Left renal cortex interstitium (tissue), 4 donors: ENCODE measurements around the gene USP50. TPM values are rescaled to one million over a fixed set of nuclear protein-coding genes. Genes with fewer than 3 reads are reported as not detected.
A peak's percentile ranks its signal among the peaks of the same experiment; 100 is the strongest.
"Not testable (repeated sequence)": the region's sequence is repeated elsewhere in the genome, so short reads cannot be mapped to it uniquely, and the experiment has no call there.

ENCODE experiments used
- DNase-seq, 4 donors: peaks; one replicate each; pipeline ENCODE4 v3.0.0-alpha.2; 2013; ENCODE audit warnings: low read depth in 4 of 4, low spot score in 2 of 4, missing footprints in 1 of 4
- polyA plus RNA-seq, 4 donors: library from polyadenylated mRNA; unstranded; fragments of 120-200 nt; gene quantifications; one replicate each; pipeline ENCODE4 v1.2.1, GENCODE V29; 2013; ENCODE audit not compliant: insufficient read length in 4 of 4

USP50 gene
- polyA plus RNA-seq, 4 donors = 0.89 to 1.8 (median 1.4) TPM

- DNase-seq = peak in 2 of 4 donors; percentile 2 to 16
Measured at GRCh38 chr15:50506121-50506520, 40.3 kb downstream of the USP50 start.

DNA sequence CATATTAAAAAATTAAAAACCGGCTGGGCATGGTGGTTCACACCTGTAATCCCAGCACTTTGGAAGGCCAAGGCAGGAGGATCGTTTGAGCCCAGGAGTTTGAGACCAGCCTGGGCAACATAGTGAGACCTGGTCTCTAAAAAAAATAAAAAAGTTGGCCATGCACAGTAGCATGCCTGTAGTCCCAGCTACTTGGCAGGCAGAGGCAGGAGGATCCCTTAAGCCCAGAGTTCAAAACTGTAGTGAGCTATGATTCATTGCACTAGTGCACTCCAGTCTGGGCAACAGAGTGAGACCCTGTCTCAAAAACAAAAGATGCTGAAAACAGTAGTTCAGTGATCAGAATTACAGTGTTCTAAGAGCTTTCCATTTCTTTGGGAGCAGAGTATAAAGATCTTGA is 40.8 kb downstream of the USP50 start:
- DNase-seq = not testable (repeated sequence)

DNA sequence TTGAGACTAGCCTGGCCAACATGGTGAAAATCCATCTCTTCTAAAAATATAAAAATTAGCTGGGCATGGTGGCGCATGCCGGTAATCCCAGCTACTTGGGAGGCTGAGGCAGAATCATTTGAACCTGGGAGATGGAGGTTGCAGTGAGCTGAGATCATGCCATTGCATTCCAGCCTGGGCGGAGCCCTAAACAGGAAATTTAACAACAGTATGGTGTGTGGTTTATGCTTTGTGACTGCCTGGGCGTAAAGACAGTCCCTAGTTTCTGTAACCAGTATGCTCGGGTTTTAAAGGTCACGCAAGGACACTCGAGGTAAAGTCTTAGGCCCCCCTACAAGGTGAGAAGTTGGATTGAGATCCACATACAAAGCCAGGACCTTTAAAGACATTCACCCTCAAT is 43.3 kb downstream of the USP50 start:
- DNase-seq = no peak

DNA sequence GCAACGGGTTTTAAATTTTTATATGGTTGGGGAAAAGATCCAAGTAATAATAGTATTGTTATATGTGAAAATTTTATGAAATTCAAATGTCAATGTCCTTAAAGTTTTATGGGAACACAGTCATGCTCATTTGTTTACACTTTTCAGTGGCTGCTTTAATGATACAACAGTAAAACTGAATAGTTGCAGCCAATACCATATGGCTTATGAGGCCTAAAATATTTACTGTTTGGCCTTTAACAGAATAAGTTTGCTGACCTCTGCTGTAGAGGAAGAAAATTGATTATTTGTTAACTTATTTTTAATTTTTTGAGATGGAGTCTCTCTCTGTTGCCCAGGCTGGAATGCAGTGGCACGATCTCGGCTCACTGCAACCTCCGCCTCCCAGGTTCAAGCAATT is 44.7 kb downstream of the USP50 start:
- DNase-seq = no peak

GRCh38 chr15:50500352-50500751 is 46.1 kb downstream of the USP50 start:
- no peak for DNase-seq

GRCh38 chr15:50496692-50497091 is 49.8 kb downstream of the USP50 start:
- DNase-seq = no peak

GRCh38 chr15:50494547-50494946 is 51.9 kb downstream of the USP50 start:
- DNase-seq = not testable (repeated sequence)

GRCh38 chr15:50493625-50494024 is 52.8 kb downstream of the USP50 start:
- DNase-seq = no peak

DNA sequence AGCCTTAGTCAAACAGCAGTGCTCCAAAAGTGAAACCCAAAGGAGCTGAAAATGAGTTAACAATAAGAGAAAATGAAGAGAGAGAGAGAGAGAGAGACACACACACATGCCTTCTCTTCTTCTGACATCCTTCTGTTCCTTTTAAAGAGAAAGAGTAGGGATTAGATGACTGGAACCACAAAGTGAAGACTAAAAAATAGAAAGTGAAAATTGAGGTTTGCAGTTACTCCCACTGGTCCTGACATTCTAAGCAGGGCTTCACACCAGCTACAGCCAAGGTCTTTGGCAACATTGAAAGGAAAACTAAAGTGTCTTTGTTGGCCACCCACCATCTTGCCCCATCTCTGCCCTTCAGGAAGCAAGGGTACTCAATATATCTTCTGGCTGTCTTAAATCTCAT is 59.2 kb downstream of the USP50 start:
- no peak for DNase-seq

- DNase-seq = no peak
Measured at GRCh38 chr15:50485389-50485788, 61.1 kb downstream of the USP50 start.

DNA sequence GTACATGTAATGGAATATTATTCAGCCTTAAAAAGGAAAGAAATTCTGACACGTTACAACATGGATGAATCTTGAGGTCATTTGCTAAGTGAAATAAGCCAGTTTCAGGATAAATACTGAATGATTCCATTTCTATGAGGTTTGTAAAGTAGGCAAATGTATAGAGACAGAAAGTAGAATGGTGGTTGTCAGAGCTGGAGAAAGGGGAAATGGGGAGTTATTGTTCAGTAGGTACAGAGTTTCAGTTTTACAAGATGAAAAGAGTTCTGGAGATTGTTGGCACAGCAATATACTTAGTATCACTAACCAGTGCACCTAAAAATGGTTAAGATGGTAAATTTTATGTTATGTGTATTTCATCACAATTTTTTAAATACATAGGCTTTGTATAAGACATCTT is 61.7 kb downstream of the USP50 start:
- no peak for DNase-seq

- DNase-seq = no peak
Measured at GRCh38 chr15:50476143-50476542, 70.3 kb downstream of the USP50 start.

DNA sequence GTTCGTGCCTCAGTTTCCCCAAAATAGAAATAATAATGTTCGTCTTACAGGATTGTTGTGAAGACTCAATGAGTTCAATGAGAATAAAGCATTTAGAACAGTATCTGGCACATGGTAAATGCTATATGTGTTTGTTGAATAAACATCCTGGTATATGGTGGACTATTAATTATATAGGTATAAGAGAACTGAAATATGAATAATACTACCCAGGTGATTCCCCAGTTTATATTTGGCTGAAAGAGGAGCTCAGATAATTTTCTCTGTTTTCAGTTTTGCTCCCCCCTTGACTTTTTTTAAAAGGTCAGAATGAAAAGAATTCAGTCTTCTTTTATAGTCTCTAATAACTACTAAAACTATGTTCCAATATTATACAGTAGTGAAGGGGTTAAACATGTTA is 75.4 kb downstream of the USP50 start:
- no peak for DNase-seq

- peak in 1 of 4 donors; percentile 5 for DNase-seq
Measured at GRCh38 chr15:50463423-50464358, 82.8 kb downstream of the USP50 start.

- no peak for DNase-seq
Measured at GRCh38 chr15:50458348-50459112, 87.9 kb downstream of the USP50 start.

- DNase-seq = no peak
Measured at GRCh38 chr15:50452927-50453326, 93.5 kb downstream of the USP50 start.

Other genes with a start within 250 kb of the USP50 start
- gene GABPB1, start 191.5 kb downstream of the USP50 start, polyA plus RNA-seq = 10 to 100 TPM; 29.0 to 32.0 (median 30.5) TPM
- 10 to 100 TPM; 51.7 to 67.4 (median 60.4) TPM for gene USP8, start 122.3 kb downstream of the USP50 start, polyA plus RNA-seq
- gene TRPM7, start 140.1 kb upstream of the USP50 start, polyA plus RNA-seq = 10 to 100 TPM; 33.6 to 61.6 (median 49.6) TPM
- 100 to 1,000 TPM in 3 of 4 donors, 10 to 100 TPM in 1; 78.5 to 110 (median 103) TPM for gene SPPL2A, start 219.0 kb upstream of the USP50 start, polyA plus RNA-seq